ENCODE data around the gene RSPRY1.

Gene RSPRY1

DNA sequence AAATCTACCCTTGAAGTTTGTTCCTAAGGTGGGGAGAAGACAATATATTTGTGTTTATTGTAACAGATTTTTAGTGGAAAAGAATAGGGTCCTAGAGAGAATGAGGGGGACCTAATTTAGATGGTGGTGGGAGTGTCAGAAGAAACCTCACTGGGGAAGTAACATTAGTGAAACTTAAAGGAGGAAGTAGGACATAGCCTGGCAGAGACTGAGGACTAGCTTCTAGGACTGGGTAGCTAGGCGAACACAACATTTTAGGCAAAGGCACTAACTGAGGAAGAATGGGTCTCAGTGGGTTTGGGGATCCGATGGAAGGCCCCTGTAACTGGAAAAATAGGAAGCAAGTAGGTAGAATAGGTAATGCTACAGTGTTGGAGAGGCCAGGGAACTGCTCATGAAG, 54.7 kb downstream of the RSPRY1 start:
- H3K9ac ChIP-seq, result no peak overlapping the region
- H3K4me3 ChIP-seq, result no peak overlapping the region
- no peak for TF ChIP-seq Cebpa-rat (IDR thresholded peaks at IDR 0.05)
- H3K4me1 ChIP-seq, result peaks cover 11 to 30% (median 20%) of the 10 kb centered on the region in 10 experiments
- peak overlapping the region in 5 of 11 experiments; percentile 38 to 67 (median 56); a peak in 10 of 22 replicates for H3K4me2 ChIP-seq
- no peaks in the 10 kb centered on the region for H3K9me3 ChIP-seq (replicated peaks in 1 of 11)
- peak overlapping the region in 1 of 11 experiments; percentile 43; a peak in 1 of 22 replicates for H3K27ac ChIP-seq
- H3K36me3 ChIP-seq, result peaks cover 27 to 58% (median 46%) of the 10 kb centered on the region in 11 experiments
- no peaks in the 10 kb centered on the region for H3K27me3 ChIP-seq
- 0 out of 22 replicates have a peak, but pooled peaks cover 0 to under 1% (median 0%) of the 10 kb centered on the region in 11 experiments for H4K20me1 ChIP-seq

DNA sequence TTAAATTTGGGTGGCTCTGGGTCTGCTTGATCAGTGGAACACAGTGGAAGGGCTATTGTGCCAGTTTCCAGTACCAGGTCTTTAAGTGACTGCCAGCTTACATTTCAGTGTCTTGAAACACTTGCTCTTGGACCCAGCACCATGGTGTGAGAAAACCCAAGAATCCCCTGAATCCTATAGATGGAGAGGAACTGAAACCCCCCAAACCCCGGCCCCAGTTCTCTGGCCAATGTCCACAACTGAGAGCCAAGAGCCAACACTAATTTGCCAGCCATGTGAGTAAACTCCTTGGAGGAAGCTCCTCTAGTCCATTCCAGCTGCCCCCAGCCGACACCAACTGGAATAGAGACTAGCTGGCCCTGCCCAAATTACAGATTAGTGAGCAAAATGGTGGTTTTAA, 56.5 kb downstream of the RSPRY1 start:
- Histone ChIP-seq H4K20me1 (no peaks in the 10 kb centered on the region), H3K27me3 (no peaks in the 10 kb centered on the region), H3K36me3 (peaks cover 24 to 46% (median 39%) of the 10 kb centered on the region in 11 experiments; a peak in 21 of 22 replicates), H3K27ac (no peak overlapping the region), H3K9ac (no peak overlapping the region), H3K9me3 (replicated peaks in 1 of 11) (no peaks in the 10 kb centered on the region), H3K4me2 (no peak overlapping the region), H3K4me1 (peaks cover 16 to 39% (median 27%) of the 10 kb centered on the region in 10 experiments), H3K4me3 (no peak overlapping the region)
- TF ChIP-seq Cebpa-rat (IDR thresholded peaks at IDR 0.05), result no peak

DNA sequence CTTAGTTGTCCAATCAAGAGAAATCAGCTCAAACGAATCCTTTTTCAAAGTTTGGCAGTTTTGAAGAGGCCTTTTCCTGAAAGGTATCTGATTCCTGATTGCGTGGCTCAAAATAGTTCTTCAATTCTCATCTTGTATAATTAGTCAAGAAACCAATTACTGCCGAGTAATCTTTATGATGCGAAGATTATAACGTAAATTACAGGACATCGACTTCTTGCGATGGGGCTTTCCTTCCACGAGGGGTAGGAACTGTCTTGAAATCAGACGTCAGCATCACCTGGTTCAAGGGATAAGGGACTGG, 58.3 kb downstream of the RSPRY1 start:
- Histone ChIP-seq H3K4me3 (peak overlapping the region; percentile 66 to 88 (median 80)), H3K9me3 (replicated peaks in 1 of 11) (no peaks in the 10 kb centered on the region), H3K4me2 (peak overlapping the region; percentile 66 to 98 (median 86)), H3K27ac (peak overlapping the region; percentile 16 to 79 (median 69); a peak in 21 of 22 replicates), H3K27me3 (no peaks in the 10 kb centered on the region), H3K4me1 (peaks cover 16 to 39% (median 27%) of the 10 kb centered on the region in 10 experiments), H3K36me3 (peaks cover 24 to 46% (median 39%) of the 10 kb centered on the region in 11 experiments), H3K9ac (peak overlapping the region; percentile 66 to 96 (median 85); a peak in 21 of 22 replicates), H4K20me1 (no peaks in the 10 kb centered on the region)
- no peak for TF ChIP-seq Cebpa-rat (IDR thresholded peaks at IDR 0.05)

DNA sequence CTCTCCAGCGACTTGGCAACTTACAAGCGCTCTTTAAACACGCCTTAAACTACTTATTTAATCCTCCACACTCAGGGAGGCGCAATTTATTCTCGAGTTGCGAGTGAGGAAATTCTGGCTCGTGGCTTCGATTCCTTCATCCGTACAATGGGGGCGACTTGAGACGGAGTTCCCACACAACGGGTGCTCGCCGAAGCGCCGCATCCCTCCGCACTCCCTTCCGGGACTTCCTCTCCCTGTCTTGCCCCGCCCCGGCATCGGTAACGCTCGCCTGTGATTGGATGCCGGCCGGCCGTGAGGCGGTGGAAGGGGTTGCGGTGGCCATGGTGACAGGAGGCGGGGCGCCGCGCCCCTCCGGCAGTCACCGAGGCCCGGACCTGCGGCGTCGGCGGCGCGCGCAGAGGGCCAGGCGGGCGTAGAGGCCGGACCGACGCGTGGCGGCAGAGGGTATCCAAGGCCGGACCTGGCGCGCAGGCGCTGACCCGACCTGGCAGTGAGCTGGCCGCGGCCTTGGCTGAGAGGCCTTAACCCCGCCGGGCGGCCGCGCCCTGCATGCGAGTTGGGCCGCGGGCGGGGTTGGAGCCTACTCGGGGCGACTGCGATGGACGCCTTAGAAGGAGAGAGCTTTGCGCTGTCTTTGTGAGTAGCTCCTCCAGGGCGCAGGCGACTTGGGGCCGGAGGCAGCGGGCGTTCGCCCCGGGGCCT, 58.8 kb downstream of the RSPRY1 start, which contains the start of gene ARL2BP:
ARL2BP (plus strand) TSS at position 493 of the 705 bp plus-strand sequence; CDS start at position 602, 109 bp downstream.
- TF ChIP-seq Cebpa-rat (IDR thresholded peaks at IDR 0.05), result no peak

DNA sequence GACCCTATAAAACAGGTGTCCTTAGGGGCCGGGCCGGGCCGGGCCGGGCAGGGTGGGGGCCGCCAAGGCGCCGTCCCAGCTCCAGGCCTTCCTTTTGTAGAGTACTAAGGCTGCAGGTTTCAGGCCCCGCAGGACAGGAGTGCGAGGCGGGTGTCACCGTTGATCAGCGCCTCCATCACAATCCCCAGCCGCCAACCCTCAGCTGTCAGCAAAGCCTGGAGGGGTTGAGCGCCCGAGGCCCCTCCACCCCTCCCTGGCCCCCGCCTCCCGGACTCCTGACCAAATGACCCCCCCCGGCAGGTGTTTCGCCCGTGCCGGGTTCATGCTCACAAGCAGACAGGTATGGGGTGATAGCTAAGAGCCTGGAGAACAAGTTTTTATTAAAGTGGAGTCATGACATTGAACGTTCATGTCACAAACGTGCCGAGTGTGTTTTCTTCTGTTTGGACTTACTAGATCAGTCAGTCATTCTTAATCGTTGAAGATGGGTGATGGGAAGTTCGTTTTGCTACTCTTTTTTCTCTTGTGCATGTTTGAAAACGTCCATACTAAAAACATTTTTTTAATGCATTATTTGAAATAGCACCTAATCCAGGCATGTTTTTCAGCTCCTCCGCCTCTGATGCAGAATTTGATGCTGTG, 59.5 kb downstream of the RSPRY1 start:
- H4K20me1 ChIP-seq, result no peaks in the 10 kb centered on the region
- peak overlapping the region; percentile 56 to 93 (median 78) for H3K27ac ChIP-seq
- peak overlapping the region; percentile 79 to 98 (median 90) for H3K4me2 ChIP-seq
- H3K4me3 ChIP-seq, result peak overlapping the region; percentile 66 to 88 (median 80)
- H3K9me3 ChIP-seq (replicated peaks in 1 of 11), result no peaks in the 10 kb centered on the region
- H3K36me3 ChIP-seq, result peaks cover 30 to 47% (median 40%) of the 10 kb centered on the region in 11 experiments
- H3K27me3 ChIP-seq, result no peaks in the 10 kb centered on the region
- H3K4me1 ChIP-seq, result peaks cover 16 to 35% (median 25%) of the 10 kb centered on the region in 10 experiments
- no peak for TF ChIP-seq Cebpa-rat (IDR thresholded peaks at IDR 0.05)
- H3K9ac ChIP-seq, result peak overlapping the region; percentile 80 to 96 (median 87)

More for the DNA sequence above, 58.8 kb downstream of the RSPRY1 start, which contains the start of gene ARL2BP:
- Histone ChIP-seq H3K27me3 (no peaks in the 10 kb centered on the region), H3K36me3 (peaks cover 27 to 47% (median 39%) of the 10 kb centered on the region in 11 experiments), H3K4me2 (peak within 1 kb of the TSS; percentile 79 to 98 (median 90)), H3K4me3 (peak within 1 kb of the TSS; percentile 66 to 88 (median 80)), H3K9me3 (replicated peaks in 1 of 11) (no peaks in the 10 kb centered on the region), H3K4me1 (peaks cover 16 to 39% (median 27%) of the 10 kb centered on the region in 10 experiments), H3K27ac (peak within 1 kb of the TSS; percentile 56 to 93 (median 78)), H3K9ac (peak within 1 kb of the TSS; percentile 80 to 96 (median 87)), H4K20me1 (no peaks in the 10 kb centered on the region)

DNA sequence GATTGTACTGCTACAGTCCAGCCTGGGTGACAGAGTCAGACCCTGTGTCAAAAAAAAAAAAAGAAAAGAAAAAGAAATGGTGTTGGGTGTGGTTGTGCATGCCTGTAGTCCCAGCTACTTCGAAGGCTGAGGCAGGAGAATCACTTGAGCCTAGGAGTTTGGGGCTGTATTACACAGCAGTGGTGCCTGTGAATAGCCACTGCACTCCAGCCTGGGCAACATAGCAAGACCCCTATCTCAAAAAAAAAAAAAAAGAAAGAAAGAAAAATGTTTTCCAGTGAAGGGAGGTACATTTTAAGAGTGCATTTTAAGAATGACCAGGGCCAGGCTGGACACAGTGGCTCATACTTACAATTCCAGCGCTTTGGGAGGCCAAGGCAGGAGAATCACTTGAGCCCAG, 65.2 kb downstream of the RSPRY1 start:
- Histone ChIP-seq H3K27ac (no peak overlapping the region), H3K36me3 (peaks cover 58 to 98% (median 77%) of the 10 kb centered on the region in 11 experiments), H3K4me1 (peaks cover 0 to 8% (median 2%) of the 10 kb centered on the region in 10 experiments; a peak in 12 of 20 replicates), H4K20me1 (no peaks in the 10 kb centered on the region), H3K4me3 (no peak overlapping the region), H3K9me3 (replicated peaks in 1 of 11) (peaks cover 0 to 26% (median 20%) of the 10 kb centered on the region in 11 experiments; a peak in 21 of 22 replicates), H3K4me2 (no peak overlapping the region), H3K27me3 (no peaks in the 10 kb centered on the region), H3K9ac (no peak overlapping the region)
- no peak for TF ChIP-seq Cebpa-rat (IDR thresholded peaks at IDR 0.05)

DNA sequence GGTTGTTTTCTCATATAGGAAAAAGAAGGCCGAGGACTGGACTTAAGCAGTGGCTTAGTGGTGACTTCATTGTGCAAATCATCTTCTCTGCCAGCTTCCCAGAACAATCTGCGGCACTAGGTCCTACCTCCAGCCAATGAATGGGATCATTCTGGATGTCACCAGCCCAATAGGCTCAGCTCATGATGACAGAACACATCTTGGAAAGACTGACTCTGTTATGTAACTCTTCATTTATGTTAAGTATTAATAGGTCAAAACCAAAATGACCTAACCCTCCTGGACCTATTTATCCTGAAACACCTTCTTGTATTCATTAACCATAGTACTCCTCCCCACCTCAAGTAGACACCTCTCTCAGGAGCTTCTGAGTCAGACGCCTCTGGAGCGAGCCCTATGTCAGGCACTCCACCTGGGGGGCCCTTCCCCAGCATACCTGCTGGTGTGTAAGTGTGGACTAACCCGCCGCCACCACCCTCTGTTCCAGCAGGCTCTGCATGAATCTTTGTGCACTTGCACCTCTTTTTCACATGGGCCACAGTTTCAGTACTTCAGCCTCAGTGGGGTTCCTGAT, 66.1 kb downstream of the RSPRY1 start:
- Histone ChIP-seq H3K9me3 (replicated peaks in 1 of 11) (peaks cover 0 to 26% (median 20%) of the 10 kb centered on the region in 11 experiments; a peak in 21 of 22 replicates), H3K36me3 (peaks cover 58 to 90% (median 72%) of the 10 kb centered on the region in 11 experiments), H3K27me3 (no peaks in the 10 kb centered on the region), H3K4me1 (no peaks in the 10 kb centered on the region), H3K4me2 (no peak overlapping the region), H3K27ac (no peak overlapping the region), H3K4me3 (0 out of 20 replicates have a peak overlapping the region, but pooled peaks of 1 of the 10 experiments have one; percentile 27), H4K20me1 (no peaks in the 10 kb centered on the region; a peak in 1 of 22 replicates), H3K9ac (no peak overlapping the region)
- TF ChIP-seq Cebpa-rat (IDR thresholded peaks at IDR 0.05), result no peak

DNA sequence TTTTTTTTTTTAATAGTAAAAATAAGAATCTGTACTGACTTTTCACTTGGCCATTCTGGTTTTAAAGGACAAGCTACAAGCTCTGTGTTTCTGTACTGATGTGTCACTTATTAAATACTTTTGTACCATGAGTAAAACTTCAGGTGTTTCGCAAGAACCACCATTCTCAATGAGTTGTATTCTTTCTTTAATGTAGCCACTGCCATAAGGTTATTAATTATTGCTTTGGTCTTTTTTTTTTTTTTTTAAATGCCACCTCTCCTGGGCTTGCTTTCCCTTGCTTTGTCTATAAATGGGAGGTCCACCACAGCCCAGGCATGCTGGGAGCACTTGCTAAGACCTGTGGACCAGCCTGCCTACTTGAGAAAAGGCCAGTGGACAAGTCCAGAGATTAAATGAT, 67.3 kb downstream of the RSPRY1 start:
- no peak overlapping the region for H3K9ac ChIP-seq
- peaks cover 0 to 26% (median 20%) of the 10 kb centered on the region in 11 experiments; a peak in 21 of 22 replicates for H3K9me3 ChIP-seq (replicated peaks in 1 of 11)
- no peak overlapping the region for H3K4me2 ChIP-seq
- no peak overlapping the region for H3K4me3 ChIP-seq
- H4K20me1 ChIP-seq, result no peaks in the 10 kb centered on the region; a peak in 1 of 22 replicates
- no peak overlapping the region for H3K27ac ChIP-seq
- peaks cover 52 to 78% (median 61%) of the 10 kb centered on the region in 11 experiments for H3K36me3 ChIP-seq
- H3K27me3 ChIP-seq, result no peaks in the 10 kb centered on the region
- H3K4me1 ChIP-seq, result no peaks in the 10 kb centered on the region
- TF ChIP-seq Cebpa-rat (IDR thresholded peaks at IDR 0.05), result peak in 3 of 11 experiments; percentile 20 to 37 (median 26); a peak in 3 of 22 replicates

Data from BLaER1 treated with 17β-estradiol and CSF1 and Interleukin-3, amounts not matched to agents 10 nM and 100 nM (cell line).